Heart left ventricle (tissue), 13 donors: ENCODE data around the gene SPTLC2.

Source experiments
- CTCF ChIP-seq, 12 donors: fragments of 200-600 bp; sonication (generic) in 4 of 12; IDR thresholded peaks; one replicate each; pipeline versions ENCODE4 v1.5.0 to v1.8.0; 2018 to 2022; ENCODE audit warnings: antibody characterized with exemption in 12 of 12, mild to moderate bottlenecking in 5 of 12
- POLR2A ChIP-seq, 2 donors: fragments of 450-650 bp; IDR thresholded peaks; one replicate each; pipeline ENCODE4 v1.6.1; 2017; ENCODE audit warnings: antibody characterized with exemption in 2 of 2, mild to moderate bottlenecking in 2 of 2, moderate library complexity in 2 of 2
- donor health status: ischemic (EF 13 %, LVEDD 7.1; RV severe dilation, severe dysfunction).
- donor health status: DM: no; HTN: yes; CAD: no.
- donor health status: DM: no; HTN: no; CAD: no.
- donor health status: ischemic (EF 25% LVEDD 6.9; RV normal size, moderate dysfunction).
- donor health status: ischemic (EF 25% LVEDD 5.7; RV mildly dilated, moderate dysfunction).
- donor health status: ischemic (EF 35%, LVEDD 5.7; RV mildly dilated, moderate dysfunction).
- donor health status: nonischemic (EF 11% LVEDD 7.7; RV severe dilation, severe dysfunction).
- donor health status: DM: yes; HTN: yes; CAD: no.
- donor health status: PGD.
- donor health status: ischemic (EF 29% LVEDD 5.4; RV normal size, mild dysfunction).
- donor health status: nonischemic (EF 23%, LVEDD 6.1; RV moderate dilation, normal function).

GRCh38 chr14:77603654-77604255 is 12.7 kb downstream of the SPTLC2 start:
- peak in 4 of 12 donors; percentile 11 to 30 (median 17) for TF ChIP-seq CTCF (IDR thresholded peaks at IDR 0.05)
- TF ChIP-seq POLR2A (IDR thresholded peaks at IDR 0.05): no peak
